ENCODE measurements around the gene NOTCH1. TPM values are rescaled to one million over a fixed set of nuclear protein-coding genes. Genes with fewer than 3 reads are reported as not detected.

NOTCH1 gene
- total RNA-seq (25.6 TPM), polyA plus RNA-seq (19.7 TPM)

DNA sequence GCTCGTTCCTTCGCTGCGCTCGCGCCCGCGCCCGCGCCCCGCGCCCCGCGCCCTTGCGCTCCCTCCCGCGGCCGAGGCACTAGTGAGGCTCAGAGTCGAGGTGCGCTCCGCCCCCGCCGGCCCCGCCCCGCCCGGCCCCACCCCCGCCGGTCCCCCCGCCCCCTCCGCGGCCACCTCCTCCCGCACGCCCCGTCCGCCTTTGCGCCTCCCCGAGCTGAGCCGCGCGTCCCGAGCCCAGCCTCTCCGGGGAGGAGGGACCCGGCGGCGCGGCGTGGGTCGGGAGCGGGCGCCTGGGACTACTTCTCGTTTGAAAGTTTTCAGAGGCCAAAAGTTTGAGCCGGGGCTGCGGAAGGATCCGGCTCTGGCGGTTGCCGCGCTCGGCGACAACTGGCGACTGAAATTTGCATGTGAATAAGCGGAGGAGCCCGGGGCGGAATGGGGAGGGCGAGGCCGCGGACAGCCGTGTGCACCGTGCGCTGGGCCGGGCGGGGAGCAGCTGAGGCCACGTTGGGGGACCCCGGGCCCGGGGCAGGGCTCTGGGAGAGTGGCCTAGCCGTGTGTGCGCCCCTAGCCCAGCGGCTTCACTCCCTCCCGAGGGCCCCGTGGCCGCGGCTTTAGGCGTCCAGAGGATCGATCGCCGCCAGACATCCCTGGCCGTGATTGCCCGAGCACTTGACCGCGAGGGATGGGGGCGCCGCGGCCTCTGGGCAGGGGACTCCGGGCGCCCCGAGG is at the start of gene NOTCH1:
Gene NOTCH1 (minus strand): TSS at position 84 of the 732 bp plus-strand sequence. CDS start 262 bp downstream, outside the sequence.
- Histone ChIP-seq H3K27ac (ENCODE audit: low read depth) (peak within 1 kb of the TSS; percentile 93), H3K4me3 (ENCODE audit: low read depth, low read length) (peak within 1 kb of the TSS; percentile 88), H3K4me1 (ENCODE audit: insufficient read depth) (peaks cover 3% of the 10 kb centered on the region), H3K36me3 (ENCODE audit: insufficient read depth) (no peaks in the 10 kb centered on the region)
- DNase-seq (ENCODE audit: extremely low spot score): peak; percentile 70
- WGBS: under 1% methylated on average over 94 of the region's 94 CpGs

DNA sequence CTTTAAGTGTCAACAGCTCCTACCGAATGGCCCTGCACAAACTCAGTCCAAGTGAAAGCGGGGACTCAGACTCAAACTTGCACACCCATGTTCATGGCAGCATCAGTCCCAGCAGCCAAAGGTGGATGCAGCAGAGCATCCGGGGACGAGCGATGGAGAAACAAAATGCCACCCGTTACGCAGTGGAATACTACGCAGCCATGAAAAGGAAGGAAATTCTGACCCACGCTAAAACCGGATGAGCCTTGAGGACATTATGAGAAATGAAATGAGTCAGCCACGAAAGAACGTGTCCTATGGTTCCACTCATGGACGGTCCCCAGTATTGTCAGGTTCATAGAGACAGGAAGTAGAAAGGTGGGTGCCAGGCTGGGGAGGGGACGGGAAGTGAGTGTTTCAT is 48.6 kb upstream of the NOTCH1 start:
- Histone ChIP-seq H3K36me3 (ENCODE audit: insufficient read depth) (no peaks in the 10 kb centered on the region), H3K4me3 (ENCODE audit: low read depth, low read length) (no peak overlapping the region), H3K27ac (ENCODE audit: low read depth) (no peak overlapping the region), H3K4me1 (ENCODE audit: insufficient read depth) (no peaks in the 10 kb centered on the region)
- no peak for DNase-seq (ENCODE audit: extremely low spot score)
- 93% methylated on average over 14 of the region's 14 CpGs for WGBS

DNA sequence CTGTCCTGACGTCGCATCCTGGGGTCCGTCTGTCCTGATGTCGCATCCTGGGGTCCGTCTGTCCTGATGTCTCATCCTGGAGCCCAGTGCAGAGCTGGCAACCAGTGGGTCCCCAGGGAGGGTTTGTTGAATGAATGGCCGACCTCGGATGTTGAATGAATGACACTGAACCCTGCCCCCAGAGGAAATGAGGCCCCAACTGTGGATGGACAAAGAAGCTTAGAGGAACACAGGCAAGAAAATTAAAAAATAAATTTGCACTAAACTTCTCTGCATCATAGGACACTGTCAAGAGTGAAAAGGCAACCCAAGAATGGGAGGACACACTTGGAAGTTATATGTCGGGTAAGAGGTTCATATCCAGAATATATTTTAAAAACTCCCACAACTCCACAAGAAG is 47.7 kb upstream of the NOTCH1 start:
- H3K4me3 ChIP-seq (ENCODE audit: low read depth, low read length): no peak overlapping the region
- no peaks in the 10 kb centered on the region for H3K4me1 ChIP-seq (ENCODE audit: insufficient read depth)
- H3K27ac ChIP-seq (ENCODE audit: low read depth): no peak overlapping the region
- no peak for DNase-seq (ENCODE audit: extremely low spot score)
- H3K36me3 ChIP-seq (ENCODE audit: insufficient read depth): no peaks in the 10 kb centered on the region
- 82% methylated on average over 8 of the region's 8 CpGs for WGBS

DNA sequence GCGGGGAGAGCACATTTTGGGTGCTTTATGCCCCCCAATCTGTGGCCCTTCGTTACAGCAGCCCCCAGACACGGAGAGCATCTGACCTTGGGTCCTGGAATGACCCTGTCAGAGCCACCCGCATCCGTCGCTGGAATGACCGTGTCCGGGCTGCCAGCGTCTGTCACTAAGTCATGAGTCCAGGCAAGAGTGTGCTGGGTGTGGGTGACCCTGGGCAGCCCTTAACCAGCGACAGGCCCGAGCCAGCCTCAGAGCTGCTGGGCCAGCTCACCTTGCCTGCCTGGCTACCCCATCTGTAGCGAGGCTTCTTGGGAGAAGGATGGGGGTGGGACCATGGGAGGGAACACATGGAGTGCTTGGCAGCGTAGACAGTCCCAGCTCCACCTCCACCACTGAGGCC is 46.8 kb upstream of the NOTCH1 start:
- Histone ChIP-seq H3K4me3 (ENCODE audit: low read depth, low read length) (no peak overlapping the region), H3K4me1 (ENCODE audit: insufficient read depth) (no peaks in the 10 kb centered on the region), H3K27ac (ENCODE audit: low read depth) (no peak overlapping the region), H3K36me3 (ENCODE audit: insufficient read depth) (no peaks in the 10 kb centered on the region)
- no peak for DNase-seq (ENCODE audit: extremely low spot score)
- 86% methylated on average over 13 of the region's 13 CpGs for WGBS

DNA sequence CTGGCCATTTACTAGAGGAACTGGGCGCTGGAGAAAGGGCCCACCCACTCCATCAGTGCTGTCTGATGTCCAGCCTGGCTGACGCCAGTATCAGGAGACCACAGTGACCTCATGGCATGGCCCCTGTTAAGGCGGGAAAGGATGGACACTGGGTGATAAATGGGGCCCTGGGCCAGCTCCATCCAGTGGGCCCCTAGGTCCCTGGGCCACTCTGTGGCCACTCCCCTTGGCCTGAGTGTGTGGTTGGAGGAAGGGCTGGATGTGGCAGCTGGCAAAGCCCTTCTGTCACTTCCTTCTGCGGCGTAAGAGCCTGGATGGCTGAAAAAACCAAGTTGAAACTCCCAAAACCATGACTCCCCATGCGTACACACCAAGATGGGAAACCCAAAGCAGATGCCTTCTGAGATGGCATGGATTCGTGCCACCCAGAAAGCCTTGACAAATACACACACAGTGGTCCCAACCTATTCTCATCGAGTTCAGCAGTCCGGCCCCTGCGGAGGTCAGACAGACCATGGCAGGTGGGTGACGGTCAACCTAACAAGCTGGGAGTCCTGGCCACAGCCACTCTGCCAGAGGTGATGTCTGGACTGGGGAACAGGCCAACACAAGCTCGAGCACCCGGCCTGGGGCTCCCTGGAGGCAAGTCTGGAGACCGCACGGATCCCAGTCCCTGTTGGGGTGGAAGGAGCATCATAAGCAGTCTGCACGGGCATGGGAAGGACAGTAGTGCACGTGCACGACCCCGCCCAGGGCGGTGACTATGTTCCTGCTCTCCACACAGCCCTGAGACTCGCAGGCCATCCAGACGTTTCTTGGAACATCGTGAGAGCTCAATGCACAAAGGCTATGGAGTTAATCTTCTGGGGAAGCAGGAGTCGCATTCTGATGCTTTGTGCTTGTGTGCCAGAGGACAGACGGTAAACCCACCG is 45.2 kb upstream of the NOTCH1 start:
- Histone ChIP-seq H3K4me1 (ENCODE audit: insufficient read depth) (no peaks in the 10 kb centered on the region), H3K36me3 (ENCODE audit: insufficient read depth) (no peaks in the 10 kb centered on the region), H3K4me3 (ENCODE audit: low read depth, low read length) (no peak overlapping the region), H3K27ac (ENCODE audit: low read depth) (no peak overlapping the region)
- WGBS: 84% methylated on average over 26 of the region's 26 CpGs
- DNase-seq (ENCODE audit: extremely low spot score): no peak

DNA sequence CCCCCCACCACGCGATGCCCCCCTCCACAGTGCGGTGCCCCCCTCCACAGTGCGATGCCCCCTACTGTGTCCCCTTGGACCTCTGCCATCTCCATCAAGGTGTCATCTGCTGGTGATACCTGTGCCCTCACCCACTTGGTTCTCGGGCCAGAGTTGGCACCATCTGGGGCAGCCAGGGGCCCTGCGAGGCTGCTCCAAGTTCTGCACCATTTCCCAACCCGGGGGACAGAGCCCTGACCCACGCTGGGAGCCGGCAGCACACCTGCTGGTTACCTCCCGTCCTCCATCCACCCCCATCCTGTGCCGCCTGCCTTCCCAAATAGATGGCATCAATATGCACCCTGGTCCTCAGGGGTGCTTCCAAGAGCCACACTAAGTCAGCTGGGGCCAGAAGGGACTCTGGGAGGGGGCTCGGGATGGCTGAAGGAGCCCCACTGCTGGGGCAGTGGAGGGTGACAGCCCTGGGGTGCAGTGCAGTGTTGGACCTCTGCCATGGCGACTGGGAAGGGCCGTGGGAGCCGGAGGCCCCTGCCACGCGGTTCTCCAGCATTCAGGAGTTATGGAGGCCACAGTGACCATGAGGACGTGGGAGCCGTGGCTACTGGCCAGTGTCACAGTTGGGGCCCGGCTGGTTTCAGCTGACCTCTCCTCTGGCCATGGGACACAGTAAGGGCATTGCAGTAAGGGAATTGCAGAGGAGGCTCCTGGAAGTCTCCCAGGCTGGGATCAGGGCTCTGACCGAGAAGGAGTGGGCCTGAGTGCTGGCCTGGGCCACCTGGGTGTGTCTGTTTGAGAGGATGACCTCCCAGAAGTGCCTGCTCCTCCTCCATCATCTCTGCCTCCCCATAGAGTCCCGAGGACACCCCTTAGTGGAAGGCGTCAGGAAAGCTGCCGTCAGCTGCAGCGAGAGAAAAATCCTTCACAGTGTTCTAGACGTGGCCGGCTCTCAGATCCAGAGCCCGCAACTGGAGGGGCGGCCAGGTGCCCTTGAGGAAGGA is 44.2 kb upstream of the NOTCH1 start:
- H3K36me3 ChIP-seq (ENCODE audit: insufficient read depth): no peaks in the 10 kb centered on the region
- H3K27ac ChIP-seq (ENCODE audit: low read depth): no peak overlapping the region
- no peak for DNase-seq (ENCODE audit: extremely low spot score)
- H3K4me3 ChIP-seq (ENCODE audit: low read depth, low read length): no peak overlapping the region
- WGBS: 79% methylated on average over 29 of the region's 29 CpGs
- H3K4me1 ChIP-seq (ENCODE audit: insufficient read depth): no peaks in the 10 kb centered on the region

DNA sequence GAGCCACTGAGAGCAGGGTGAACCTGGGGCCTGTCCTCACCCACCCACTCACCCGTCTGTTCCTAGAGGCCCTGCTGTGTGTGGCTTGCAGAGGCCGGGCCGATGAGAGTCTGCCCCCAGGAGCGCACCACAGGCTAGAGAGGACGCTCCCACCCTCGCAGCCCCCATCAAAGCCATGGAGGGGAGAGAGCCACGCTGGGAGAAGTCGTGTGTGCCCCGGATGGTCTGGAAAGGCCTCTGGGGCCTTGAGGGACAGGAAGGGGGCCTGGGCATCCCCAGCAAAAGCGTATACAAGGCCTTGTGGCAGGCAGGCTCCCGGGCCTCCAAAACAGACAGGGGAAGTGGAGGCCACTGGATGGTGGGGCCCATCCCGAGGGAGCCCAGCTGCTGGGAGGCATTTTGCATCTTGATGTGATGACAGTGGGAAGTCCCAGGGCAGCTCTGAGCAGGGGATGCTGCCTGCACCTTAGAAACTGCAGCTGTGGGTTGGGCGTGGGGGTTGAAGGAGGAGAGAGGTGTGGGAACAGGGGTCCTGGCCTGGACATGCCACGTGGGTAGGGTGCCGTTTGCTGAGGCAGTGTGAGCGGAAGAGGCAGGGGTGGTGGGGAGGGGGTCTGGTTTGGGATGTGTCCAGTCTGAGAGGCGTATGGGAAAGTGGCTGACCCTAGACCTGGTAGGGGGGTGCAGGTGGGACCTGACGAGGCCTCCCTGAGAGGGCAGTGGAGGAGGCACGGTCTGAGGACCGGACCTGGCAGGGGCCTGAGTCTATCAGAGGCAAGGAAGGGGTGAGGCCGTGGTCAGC is 43.0 kb upstream of the NOTCH1 start:
- H3K4me1 ChIP-seq (ENCODE audit: insufficient read depth): no peaks in the 10 kb centered on the region
- no peak overlapping the region for H3K27ac ChIP-seq (ENCODE audit: low read depth)
- DNase-seq (ENCODE audit: extremely low spot score): no peak
- WGBS: 80% methylated on average over 21 of the region's 21 CpGs
- no peak overlapping the region for H3K4me3 ChIP-seq (ENCODE audit: low read depth, low read length)
- H3K36me3 ChIP-seq (ENCODE audit: insufficient read depth): no peaks in the 10 kb centered on the region

DNA sequence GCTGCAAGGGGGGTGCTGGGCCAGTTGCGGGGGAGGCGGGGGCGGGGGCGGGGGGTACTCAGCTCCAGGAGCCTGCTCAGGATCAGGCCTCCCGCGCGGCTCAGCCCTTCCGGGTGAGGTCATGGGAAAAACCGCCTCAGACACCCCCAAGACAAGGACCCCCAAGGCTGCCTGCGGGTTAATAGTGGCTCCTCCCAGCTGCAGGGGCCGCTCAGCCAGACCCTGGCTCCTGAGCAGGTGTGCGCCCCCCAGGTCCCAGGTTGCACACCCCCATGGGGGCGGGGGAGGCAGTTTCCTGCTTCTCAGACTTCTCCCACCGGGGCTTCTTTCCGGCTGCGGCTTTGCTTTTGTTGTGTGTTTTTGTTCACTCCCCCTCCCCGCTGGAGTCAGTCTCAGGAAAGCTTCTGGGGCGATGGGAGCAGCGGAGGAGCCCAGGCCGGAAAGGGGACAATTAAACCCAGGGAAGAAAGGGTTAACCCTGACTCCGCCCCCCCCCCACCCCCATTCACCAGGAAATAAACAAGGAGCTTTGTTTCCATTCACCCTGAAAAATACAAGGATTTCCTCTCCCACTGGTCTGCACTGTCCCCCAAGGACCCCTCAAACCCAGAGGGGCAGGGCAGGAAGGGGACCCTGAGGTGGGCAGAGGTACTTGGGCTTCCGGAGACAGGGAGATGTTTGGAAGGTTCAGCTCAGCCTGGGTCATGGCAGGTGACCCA is 42.3 kb upstream of the NOTCH1 start:
- no peak overlapping the region for H3K27ac ChIP-seq (ENCODE audit: low read depth)
- 32% methylated on average over 22 of the region's 22 CpGs for WGBS

DNA sequence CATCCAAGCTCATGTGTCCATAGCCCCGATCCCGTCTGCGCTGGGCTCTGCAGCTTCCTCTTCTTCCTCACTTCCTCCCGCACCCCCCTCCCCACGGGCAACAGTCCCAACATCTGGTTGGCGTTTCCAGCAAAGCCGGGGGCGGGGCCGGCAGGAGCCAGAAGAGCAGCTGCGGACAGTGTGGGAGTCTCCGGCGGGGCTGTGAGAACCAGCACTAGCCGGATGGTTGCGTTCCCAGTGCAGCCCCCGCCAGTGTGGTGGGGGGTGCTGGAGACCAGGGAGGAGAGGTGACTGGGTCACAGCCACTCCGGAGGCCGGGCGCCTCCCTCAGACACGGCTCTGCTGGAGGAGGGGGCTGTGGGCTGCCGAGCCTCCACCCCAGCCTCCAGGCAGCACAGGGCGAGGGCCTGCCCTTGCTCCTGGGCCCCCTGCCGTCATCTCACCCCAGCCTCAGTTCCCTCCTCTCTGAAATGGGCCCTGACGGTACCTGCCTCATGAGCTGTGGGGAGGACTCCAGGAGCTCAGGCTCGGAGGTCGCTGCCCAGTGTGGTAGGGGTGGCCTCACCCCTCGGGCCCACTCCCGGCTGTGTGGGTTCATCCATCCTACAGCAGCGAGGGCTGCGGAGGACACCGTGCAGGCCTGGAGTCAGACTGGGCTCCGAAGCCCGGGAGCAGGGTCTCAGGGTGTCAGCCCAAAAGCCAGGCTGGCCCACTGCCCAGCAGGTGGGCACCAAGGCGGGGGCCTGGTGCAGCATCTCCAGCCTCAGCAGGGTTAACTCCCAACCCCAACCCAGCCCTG is 41.5 kb upstream of the NOTCH1 start:
- H3K36me3 ChIP-seq (ENCODE audit: insufficient read depth): no peaks in the 10 kb centered on the region
- no peak overlapping the region for H3K27ac ChIP-seq (ENCODE audit: low read depth)
- WGBS: 23% methylated on average over 33 of the region's 33 CpGs
- H3K4me3 ChIP-seq (ENCODE audit: low read depth, low read length): no peak overlapping the region
- H3K4me1 ChIP-seq (ENCODE audit: insufficient read depth): no peaks in the 10 kb centered on the region
- peak; percentile 69 for DNase-seq (ENCODE audit: extremely low spot score)

More for the DNA sequence above, 42.3 kb upstream of the NOTCH1 start:
- H3K36me3 ChIP-seq (ENCODE audit: insufficient read depth): no peaks in the 10 kb centered on the region
- H3K4me1 ChIP-seq (ENCODE audit: insufficient read depth): no peaks in the 10 kb centered on the region
- no peak overlapping the region for H3K4me3 ChIP-seq (ENCODE audit: low read depth, low read length)
- DNase-seq (ENCODE audit: extremely low spot score): no peak

DNA sequence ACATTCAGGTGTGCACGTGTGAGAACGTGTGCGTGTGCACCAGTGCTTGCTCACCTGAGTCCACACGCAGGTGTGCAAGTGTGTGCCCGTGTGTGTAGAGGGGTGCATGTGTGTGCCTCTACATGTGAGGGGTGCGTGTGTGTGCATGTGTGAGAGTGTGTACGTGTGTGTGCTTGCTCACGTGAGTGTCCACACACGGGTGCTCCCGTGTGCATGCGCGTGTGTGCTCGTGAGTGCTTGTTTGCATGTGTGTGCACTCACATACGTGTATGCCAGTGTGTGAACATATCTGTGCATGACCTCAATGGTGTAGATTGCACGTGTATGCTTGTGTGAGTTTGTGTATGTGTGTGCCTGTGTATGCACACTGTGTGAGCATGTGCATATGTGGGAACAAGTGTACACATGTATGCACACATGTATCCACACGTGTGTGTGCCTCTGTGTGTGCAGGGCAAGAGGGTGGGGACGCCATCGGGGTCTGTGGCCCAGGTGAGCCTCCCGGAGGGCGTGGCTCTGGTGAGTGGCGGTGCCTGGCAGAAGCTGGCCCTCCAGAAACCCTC is 40.6 kb upstream of the NOTCH1 start:
- Histone ChIP-seq H3K4me1 (ENCODE audit: insufficient read depth) (no peaks in the 10 kb centered on the region), H3K27ac (ENCODE audit: low read depth) (no peak overlapping the region), H3K36me3 (ENCODE audit: insufficient read depth) (no peaks in the 10 kb centered on the region), H3K4me3 (ENCODE audit: low read depth, low read length) (no peak overlapping the region)
- WGBS: 89% methylated on average over 21 of the region's 21 CpGs
- DNase-seq (ENCODE audit: extremely low spot score): no peak

DNA sequence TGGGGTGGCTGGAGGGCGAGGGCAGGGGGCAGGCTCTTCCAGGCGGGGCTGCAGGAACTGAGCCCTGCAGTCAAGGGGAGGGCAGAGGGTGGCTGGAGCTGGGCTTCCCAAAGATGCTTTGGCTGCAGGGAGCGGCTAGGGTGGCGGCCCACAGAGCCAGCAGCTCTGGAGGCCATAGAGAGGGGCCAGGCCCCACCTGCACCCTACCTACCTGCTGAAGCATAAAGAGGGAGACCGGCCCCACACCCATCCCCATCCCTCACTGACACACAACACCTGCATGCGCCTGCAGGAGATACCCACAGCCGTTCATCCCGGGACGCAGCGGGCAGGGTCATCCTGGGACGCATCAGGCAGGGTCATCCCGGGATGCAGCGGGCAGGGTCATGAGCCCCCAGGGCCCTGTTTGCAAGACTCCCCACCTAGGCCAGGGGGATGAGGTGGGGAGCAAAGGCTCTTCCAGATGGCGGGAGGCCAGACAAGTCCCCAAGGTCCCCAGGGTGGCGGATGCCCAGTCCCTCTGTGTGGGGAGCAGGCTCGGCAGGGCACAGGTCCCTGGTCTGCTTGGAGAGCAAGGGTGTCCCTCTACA is 39.8 kb upstream of the NOTCH1 start:
- no peak for DNase-seq (ENCODE audit: extremely low spot score)
- H3K4me3 ChIP-seq (ENCODE audit: low read depth, low read length): no peak overlapping the region
- H3K4me1 ChIP-seq (ENCODE audit: insufficient read depth): no peaks in the 10 kb centered on the region
- WGBS: 91% methylated on average over 16 of the region's 16 CpGs
- no peak overlapping the region for H3K27ac ChIP-seq (ENCODE audit: low read depth)
- H3K36me3 ChIP-seq (ENCODE audit: insufficient read depth): no peaks in the 10 kb centered on the region

All from urinary bladder (tissue), 4 donors.